HepG2 (cell line): ENCODE measurements around the gene KIF3C. TPM values are rescaled to one million over a fixed set of nuclear protein-coding genes. Genes with fewer than 3 reads are reported as not detected.
A peak's percentile ranks its signal among the peaks of the same experiment; 100 is the strongest.

ENCODE experiments used
- IRX3 ChIP-seq: sonication (generic); formaldehyde crosslinking; IDR thresholded peaks from 2 replicates; pipeline ENCODE4 v1.8.1; 2023; ENCODE audit warnings: mild to moderate bottlenecking, low read depth, missing genetic modification reagents, borderline replicate concordance
- ISX ChIP-seq: sonication (generic); formaldehyde crosslinking; conservative IDR thresholded peaks from 2 replicates; pipeline ENCODE4 v1.5.0; 2020; ENCODE audit warnings: missing genetic modification reagents
- KLF6 ChIP-seq: IDR thresholded peaks from 2 replicates; pipeline ENCODE4 v1.8.0; 2016; ENCODE audit warnings: missing biosample characterization, missing genetic modification reagents
- KMT2A ChIP-seq: sonication (generic); formaldehyde crosslinking; IDR thresholded peaks from 2 replicates; pipeline ENCODE4 v1.4.0; 2020; ENCODE audit warnings: missing genetic modification reagents
- RXRA ChIP-seq: sonication (generic); formaldehyde crosslinking; IDR thresholded peaks from 2 replicates; pipeline ENCODE4 v1.5.1; 2020; ENCODE audit warnings: missing genetic modification reagents
- SRSF1 ChIP-seq: fragments of 200-400 bp; formaldehyde crosslinking; optimal IDR thresholded peaks from 2 replicates; pipeline ENCODE3; 2017; ENCODE audit warnings: mild to moderate bottlenecking, low read depth, low read length, moderate library complexity
- TBX2 ChIP-seq: sonication (generic); formaldehyde crosslinking; IDR thresholded peaks from 2 replicates; pipeline ENCODE4 v1.5.0; 2020; ENCODE audit warnings: missing genetic modification reagents, mild to moderate bottlenecking, borderline replicate concordance
- ZBTB7A ChIP-seq: sonication (generic); formaldehyde crosslinking; IDR thresholded peaks from 2 replicates; pipeline ENCODE4 v1.8.0; 2022; ENCODE audit warnings: mild to moderate bottlenecking, missing genetic modification reagents
- ZC3H13 ChIP-seq: sonication (generic); formaldehyde crosslinking; IDR thresholded peaks from 2 replicates; pipeline ENCODE4 v1.8.1; 2023; ENCODE audit warnings: mild to moderate bottlenecking, missing genetic modification reagents, moderate library complexity
- ZNF20 ChIP-seq: sonication (generic); formaldehyde crosslinking; IDR thresholded peaks from 2 replicates; pipeline ENCODE4 v1.4.0; 2020; ENCODE audit warnings: mild to moderate bottlenecking, moderate library complexity, missing genetic modification reagents
- ZNF207 ChIP-seq: fragments of 450-650 bp; IDR thresholded peaks from 2 replicates; pipeline ENCODE4 v1.6.1; 2016; ENCODE audit warnings: antibody characterized with exemption, borderline replicate concordance
- ZNF276 ChIP-seq: sonication (generic); formaldehyde crosslinking; IDR thresholded peaks from 2 replicates; pipeline ENCODE4 v1.4.0; 2020; ENCODE audit warnings: mild to moderate bottlenecking, low read depth, missing genetic modification reagents
- ZNF317 ChIP-seq: sonication (generic); formaldehyde crosslinking; IDR thresholded peaks from 2 replicates; pipeline ENCODE4 v1.5.0; 2020; ENCODE audit warnings: mild to moderate bottlenecking, missing genetic modification reagents
- ZNF354B ChIP-seq: sonication (generic); formaldehyde crosslinking; IDR thresholded peaks from 2 replicates; pipeline ENCODE4 v1.8.0; 2022; ENCODE audit warnings: mild to moderate bottlenecking, missing genetic modification reagents
- ZNF382 ChIP-seq: sonication (generic); formaldehyde crosslinking; IDR thresholded peaks from 2 replicates; pipeline ENCODE4 v1.5.0; 2020; ENCODE audit warnings: missing genetic modification reagents, mild to moderate bottlenecking, borderline replicate concordance
- ZNF431 ChIP-seq: sonication (generic); formaldehyde crosslinking; IDR thresholded peaks from 2 replicates; pipeline ENCODE4 v1.9.0; 2022; ENCODE audit warnings: missing genetic modification reagents, low read depth, mild to moderate bottlenecking, borderline replicate concordance
- ZNF556 ChIP-seq: sonication (generic); formaldehyde crosslinking; IDR thresholded peaks from 2 replicates; pipeline ENCODE4 v1.4.0; 2020; ENCODE audit warnings: mild to moderate bottlenecking, missing genetic modification reagents, borderline replicate concordance
- ZNF609 ChIP-seq: sonication (generic); formaldehyde crosslinking; IDR thresholded peaks from 2 replicates; pipeline ENCODE4 v1.4.0; 2020; ENCODE audit warnings: mild to moderate bottlenecking, missing genetic modification reagents, borderline replicate concordance
- ZNF770 ChIP-seq: sonication (generic); formaldehyde crosslinking; IDR thresholded peaks from 2 replicates; pipeline ENCODE4 v1.5.0; 2020; ENCODE audit warnings: mild to moderate bottlenecking, missing genetic modification reagents
- polyA plus RNA-seq, 8 experiments: library from polyadenylated mRNA; depleted of rRNA in 3 of 8; stranded (reverse) in 7 of 8; unstranded in 1 of 8; fragments of >200 nt; fragmentation: Illumina TruSeq in 4 of 8; extraction: Trizol in 4 of 8; gene quantifications; 2 replicates each; pipeline versions ENCODE4 v1.2.1 to v1.2.3, GENCODE V29; 2011 to 2016; ENCODE audit warnings: low read depth in 4 of 8, missing spikeins in 1 of 8, mixed read lengths in 1 of 8; ENCODE audit not compliant: insufficient read depth in 1 of 8
- total RNA-seq, 5 experiments: library from RNA; depleted of rRNA; stranded (reverse); fragments of >200 nt; fragmentation: Illumina TruSeq; extraction: Trizol; gene quantifications; 2 replicates each; pipeline ENCODE4 v1.2.3, GENCODE V29; 2016; ENCODE audit warnings: low read depth in 1 of 5
- TF ChIP-seq, protein P1 (sequence below): sonication (generic); formaldehyde crosslinking; IDR thresholded peaks from 2 replicates; pipeline ENCODE4 v1.5.1; 2020; ENCODE audit warnings: mild to moderate bottlenecking, missing genetic modification reagents, moderate library complexity

The KIF3C gene
- total and polyA plus RNA-seq, 2 of the 13 experiments (the other 11 are each of a cell fraction or from before 2014, with no cell fraction given), result 3.6 to 4.9 TPM

- 0 out of 2 replicates have a peak, but pooled peaks have one; percentile 27 for TF ChIP-seq ZNF556 (CRISPR knock-in tag)
- TF ChIP-seq, protein P1, sequence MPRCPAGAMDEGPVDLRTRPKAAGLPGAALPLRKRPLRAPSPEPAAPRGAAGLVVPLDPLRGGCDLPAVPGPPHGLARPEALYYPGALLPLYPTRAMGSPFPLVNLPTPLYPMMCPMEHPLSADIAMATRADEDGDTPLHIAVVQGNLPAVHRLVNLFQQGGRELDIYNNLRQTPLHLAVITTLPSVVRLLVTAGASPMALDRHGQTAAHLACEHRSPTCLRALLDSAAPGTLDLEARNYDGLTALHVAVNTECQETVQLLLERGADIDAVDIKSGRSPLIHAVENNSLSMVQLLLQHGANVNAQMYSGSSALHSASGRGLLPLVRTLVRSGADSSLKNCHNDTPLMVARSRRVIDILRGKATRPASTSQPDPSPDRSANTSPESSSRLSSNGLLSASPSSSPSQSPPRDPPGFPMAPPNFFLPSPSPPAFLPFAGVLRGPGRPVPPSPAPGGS (CRISPR knock-in tag), result no peak
- TF ChIP-seq IRX3 (CRISPR knock-in tag), result no peak
- no peak for TF ChIP-seq ZC3H13 (CRISPR knock-in tag)
- TF ChIP-seq ZNF382 (CRISPR knock-in tag), result no peak
- TF ChIP-seq SRSF1, result peak; percentile 21
- TF ChIP-seq ZNF431 (CRISPR knock-in tag), result 0 out of 2 replicates have a peak, but pooled peaks have one; percentile 40
- no peak for TF ChIP-seq ZNF276 (CRISPR knock-in tag)
- no peak for TF ChIP-seq ZNF770 (CRISPR knock-in tag)
- TF ChIP-seq KLF6 (CRISPR knock-in tag), result no peak
- TF ChIP-seq ZNF354B (CRISPR knock-in tag), result no peak
- no peak for TF ChIP-seq ZNF317 (CRISPR knock-in tag)
- no peak for TF ChIP-seq ZNF20 (CRISPR knock-in tag)
- no peak for TF ChIP-seq RXRA
- TF ChIP-seq ISX (CRISPR knock-in tag), result no peak
- no peak for TF ChIP-seq ZNF609 (CRISPR knock-in tag)
- TF ChIP-seq KMT2A (CRISPR knock-in tag), result no peak
- TF ChIP-seq ZBTB7A (CRISPR knock-in tag), result 0 out of 2 replicates have a peak, but pooled peaks have one; percentile 32
- no peak for TF ChIP-seq ZNF207
- no peak for TF ChIP-seq TBX2
Measured at GRCh38 chr2:25982273-25982967, at the start of gene KIF3C (continued).
